Endothelial cell (in vitro differentiated cells): Measurements from ENCODE around the gene LRRC55. TPM values are rescaled to one million over a fixed set of nuclear protein-coding genes. Genes with fewer than 3 reads are reported as not detected.

Experiments used
- DNase-seq: peaks from one replicate; pipeline ENCODE4 v3.0.0; 2021; ENCODE audit warnings: low spot score
- H3K27ac Mint-ChIP-seq: one replicate; pipeline ENCODE4 v1.8.0; 2021; ENCODE audit warnings: mixed read lengths, inconsistent platforms; ENCODE audit not compliant: unreplicated experiment
- H3K27me3 Mint-ChIP-seq: one replicate; pipeline ENCODE4 v1.8.0; 2021; ENCODE audit warnings: mild to moderate bottlenecking, moderate library complexity, mixed read lengths, inconsistent platforms; ENCODE audit not compliant: unreplicated experiment
- H3K36me3 Mint-ChIP-seq: one replicate; pipeline ENCODE4 v1.8.0; 2021; ENCODE audit warnings: mild to moderate bottlenecking, low read depth, mixed read lengths, inconsistent platforms; ENCODE audit not compliant: unreplicated experiment
- H3K4me1 Mint-ChIP-seq: one replicate; pipeline ENCODE4 v1.8.0; 2021; ENCODE audit warnings: mild to moderate bottlenecking, mixed read lengths, inconsistent platforms; ENCODE audit not compliant: unreplicated experiment
- H3K4me3 Mint-ChIP-seq: one replicate; pipeline ENCODE4 v1.8.0; 2021; ENCODE audit warnings: mild to moderate bottlenecking, mixed read lengths, inconsistent platforms; ENCODE audit not compliant: unreplicated experiment
- H3K9me3 Mint-ChIP-seq: one replicate; pipeline ENCODE4 v1.8.0; 2021; ENCODE audit warnings: mixed read lengths, inconsistent platforms; ENCODE audit not compliant: unreplicated experiment
- CTCF ChIP-seq: fragments of 200-600 bp; sonication (generic); IDR thresholded peaks from one replicate; pipeline ENCODE4 v1.5.0; 2021; ENCODE audit warnings: antibody characterized with exemption; ENCODE audit not compliant: unreplicated experiment
- total RNA-seq: library from RNA; stranded (reverse); fragmentation: NEBNext Ultra II Directional; extraction: Animal tissue kit (Norgen Biotek cat#: 25700); gene quantifications from one replicate; pipeline ENCODE4 v1.2.1, GENCODE V29; 2021; ENCODE audit not compliant: unreplicated experiment

LRRC55 gene
- total RNA-seq, 1 donor from 2014 or later: 4.7 TPM

- Mint-ChIP-seq H3K27ac (no peak overlapping the region), H3K4me1 (peaks cover 73% of the 10 kb centered on the region)
Measured at GRCh38 chr11:57235761-57236703, 54.3 kb downstream of the LRRC55 start.

DNA sequence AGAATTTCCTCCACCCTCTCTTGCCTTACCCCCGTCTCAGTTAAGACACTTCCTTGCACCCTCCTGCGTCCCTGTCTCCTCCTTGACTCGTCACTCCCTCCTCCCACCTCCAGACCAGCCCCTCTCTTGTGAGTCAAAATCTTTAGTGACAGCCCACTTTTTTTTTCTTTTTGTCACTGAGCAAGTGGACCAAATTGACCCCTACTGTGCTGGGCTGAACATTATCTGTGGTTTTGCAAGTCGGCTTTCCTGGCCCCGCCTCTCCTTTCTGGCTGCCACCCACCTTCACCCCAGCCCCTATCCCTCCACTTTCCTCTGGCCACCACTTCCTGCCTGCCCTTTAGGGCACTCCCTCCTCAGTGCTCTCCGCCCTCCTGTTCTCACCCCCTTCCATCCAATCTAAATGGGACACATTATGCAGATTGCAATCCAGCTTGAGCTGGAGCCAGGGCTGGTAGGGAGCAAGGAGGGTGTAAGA is 55.5 kb downstream of the LRRC55 start, which contains the start of gene APLNR:
Gene APLNR, minus strand, starts transcription at position 47 of the 478 bp plus-strand sequence. CDS start 246 bp downstream, outside the sequence.
- H3K36me3 Mint-ChIP-seq: no peaks in the 10 kb centered on the region
- DNase-seq: no peak
- H3K9me3 Mint-ChIP-seq: no peaks in the 10 kb centered on the region
- no peak for TF ChIP-seq CTCF
- H3K4me1 Mint-ChIP-seq: peaks cover 77% of the 10 kb centered on the region
- H3K4me3 Mint-ChIP-seq: peak within 1 kb of the TSS; percentile 85
- no peak within 1 kb of the TSS for H3K27ac Mint-ChIP-seq
- H3K27me3 Mint-ChIP-seq: peaks cover 18% of the 10 kb centered on the region

More at GRCh38 chr11:57235761-57236703, 54.3 kb downstream of the LRRC55 start:
- Mint-ChIP-seq H3K36me3 (no peaks in the 10 kb centered on the region), H3K9me3 (no peaks in the 10 kb centered on the region), H3K27me3 (peaks cover 15% of the 10 kb centered on the region), H3K4me3 (peak overlapping the region; percentile 85)
- TF ChIP-seq CTCF: no peak
- no peak for DNase-seq

DNA sequence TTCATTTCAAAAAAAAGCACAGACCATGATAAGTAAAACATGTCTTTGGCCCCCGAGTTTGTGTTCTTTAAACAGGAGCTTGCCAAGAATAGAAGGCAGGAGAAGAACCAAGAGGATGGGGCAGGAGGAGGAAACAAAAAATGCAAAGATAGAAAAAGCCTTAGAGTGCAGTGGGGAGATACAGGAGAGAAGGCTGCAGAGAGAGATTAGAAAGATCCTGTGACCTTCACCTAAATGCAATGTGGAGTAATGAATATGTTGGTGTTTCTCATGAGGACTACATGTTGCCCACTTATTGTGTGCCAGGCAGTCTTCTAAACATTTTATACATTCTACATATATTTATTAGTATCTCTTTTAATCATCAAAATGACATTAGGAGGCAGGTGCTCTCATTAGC is 57.6 kb downstream of the LRRC55 start:
- no peak for TF ChIP-seq CTCF
- Mint-ChIP-seq H3K4me3 (no peak overlapping the region), H3K4me1 (peaks cover 79% of the 10 kb centered on the region), H3K9me3 (no peaks in the 10 kb centered on the region), H3K36me3 (no peaks in the 10 kb centered on the region), H3K27ac (no peak overlapping the region), H3K27me3 (peaks cover 15% of the 10 kb centered on the region)
- DNase-seq: no peak

GRCh38 chr11:57240007-57240406 is 58.3 kb downstream of the LRRC55 start:
- no peak for TF ChIP-seq CTCF
- Mint-ChIP-seq H3K4me3 (no peak overlapping the region), H3K27me3 (peaks cover 12% of the 10 kb centered on the region), H3K27ac (peak overlapping the region; percentile 71), H3K4me1 (peaks cover 79% of the 10 kb centered on the region), H3K9me3 (no peaks in the 10 kb centered on the region), H3K36me3 (no peaks in the 10 kb centered on the region)
- DNase-seq: no peak

GRCh38 chr11:57240757-57241156 is 59.0 kb downstream of the LRRC55 start:
- Mint-ChIP-seq H3K27me3 (peaks cover 13% of the 10 kb centered on the region), H3K4me3 (peak overlapping the region; percentile 7), H3K4me1 (peaks cover 78% of the 10 kb centered on the region), H3K9me3 (no peaks in the 10 kb centered on the region), H3K27ac (peak overlapping the region; percentile 71), H3K36me3 (no peaks in the 10 kb centered on the region)
- DNase-seq: no peak
- TF ChIP-seq CTCF: no peak
